GM18867 (cell line): ENCODE results near the gene INPP5F.
"Not testable (repeated sequence)": the region's sequence is repeated elsewhere in the genome, so short reads cannot be mapped to it uniquely, and the experiment has no call there.

Experiments used
- ATAC-seq: cut with Tn5 transposase; IDR thresholded peaks from one replicate; pipeline ENCODE4 v1.9.1; 2021; ENCODE audit warnings: mild to moderate bottlenecking, moderate library complexity; ENCODE audit not compliant: unreplicated experiment

The INPP5F gene

DNA sequence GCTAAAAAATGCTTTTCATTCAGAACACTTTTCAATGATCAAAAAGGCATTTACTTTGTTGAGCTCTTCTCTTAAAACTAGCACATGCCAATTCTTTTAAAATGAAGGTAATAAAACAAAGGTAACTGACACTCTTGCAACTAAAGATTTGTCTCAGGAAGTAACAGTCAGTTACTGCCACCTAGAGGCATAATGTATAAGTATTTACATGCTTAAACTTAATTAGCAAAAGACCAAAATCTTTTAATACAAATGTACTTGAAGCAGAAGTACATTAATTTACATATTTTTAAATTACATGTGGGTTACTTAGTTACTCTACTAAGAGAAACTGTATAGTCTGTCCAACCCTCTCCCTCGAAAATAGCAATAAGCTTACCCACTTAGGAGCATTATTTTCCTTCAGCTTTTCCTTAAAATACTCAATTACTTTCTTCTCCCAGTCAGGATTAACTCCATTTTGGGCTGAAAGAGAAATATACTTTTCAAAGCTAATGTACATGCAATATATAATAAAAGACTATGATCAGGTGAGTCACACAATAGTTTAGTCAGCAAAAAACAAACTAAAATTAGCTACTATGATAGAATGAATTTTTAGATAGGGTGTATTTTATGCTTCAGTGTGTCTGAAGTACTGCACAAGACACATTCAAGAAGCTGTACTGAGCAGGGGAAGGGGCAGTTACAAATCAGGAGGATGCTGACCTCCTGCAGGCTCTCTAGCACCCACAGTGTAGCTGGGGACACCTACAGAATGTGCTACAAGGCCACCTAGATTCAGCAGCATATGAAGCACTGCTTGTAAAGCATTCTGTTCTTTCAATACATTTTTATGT is 133.8 kb downstream of the INPP5F start:
- ATAC-seq: no peak

DNA sequence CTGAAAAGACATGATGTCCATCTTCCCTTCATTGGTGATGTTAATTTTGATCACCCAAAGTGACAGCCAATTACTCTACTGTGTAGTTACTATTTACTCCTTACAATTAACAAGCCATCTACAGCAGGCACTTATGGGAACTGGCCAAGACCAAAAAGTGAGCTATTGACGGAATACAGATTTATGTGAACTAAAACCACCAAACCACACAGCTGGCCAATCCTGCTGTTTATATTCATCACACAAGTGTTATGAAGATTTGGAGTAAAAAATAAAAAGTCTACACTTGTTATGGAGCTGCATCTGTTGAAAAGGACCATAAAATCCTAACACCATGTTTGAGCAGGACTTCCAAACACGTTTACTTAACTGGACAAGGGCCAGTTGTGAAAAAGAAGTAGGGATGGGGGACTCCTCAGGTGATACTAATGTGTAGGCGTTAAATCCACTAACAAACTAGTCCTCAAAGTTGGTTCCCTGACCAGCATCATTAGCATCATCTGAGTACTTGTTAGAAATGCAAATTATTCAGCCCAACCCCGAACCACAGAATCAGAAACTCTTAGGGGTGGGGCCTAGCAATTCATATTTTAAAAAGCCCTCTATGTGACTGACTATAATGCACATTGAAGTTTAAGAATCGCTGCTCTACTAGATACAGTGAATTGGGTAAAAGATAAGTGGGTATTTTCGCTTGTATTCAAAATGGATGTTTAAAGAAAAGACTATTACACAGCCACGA is 135.2 kb downstream of the INPP5F start:
- ATAC-seq: peak; percentile 66

DNA sequence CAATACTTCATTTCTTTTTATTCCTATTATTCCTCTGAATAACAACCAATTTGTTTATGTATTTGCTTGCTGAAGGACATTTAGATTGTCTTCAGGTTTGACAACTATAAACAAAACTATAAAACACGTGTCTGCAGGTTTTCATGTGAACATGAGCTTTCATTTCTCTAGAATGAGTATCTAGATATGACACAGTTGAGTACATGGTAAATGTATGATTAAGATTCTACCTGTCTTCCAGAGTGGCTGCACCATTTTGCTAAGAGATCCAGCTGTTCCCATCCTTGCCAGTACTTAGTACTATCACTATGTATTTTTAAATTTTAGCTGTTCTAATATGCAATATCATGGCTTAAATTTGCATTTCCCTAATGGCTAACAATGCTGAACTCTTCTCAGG is 136.7 kb downstream of the INPP5F start:
- ATAC-seq: no peak

- no peak for ATAC-seq
These were observed 138.2 kb downstream of the INPP5F start for GRCh38 chr10:119863951-119864565.

DNA sequence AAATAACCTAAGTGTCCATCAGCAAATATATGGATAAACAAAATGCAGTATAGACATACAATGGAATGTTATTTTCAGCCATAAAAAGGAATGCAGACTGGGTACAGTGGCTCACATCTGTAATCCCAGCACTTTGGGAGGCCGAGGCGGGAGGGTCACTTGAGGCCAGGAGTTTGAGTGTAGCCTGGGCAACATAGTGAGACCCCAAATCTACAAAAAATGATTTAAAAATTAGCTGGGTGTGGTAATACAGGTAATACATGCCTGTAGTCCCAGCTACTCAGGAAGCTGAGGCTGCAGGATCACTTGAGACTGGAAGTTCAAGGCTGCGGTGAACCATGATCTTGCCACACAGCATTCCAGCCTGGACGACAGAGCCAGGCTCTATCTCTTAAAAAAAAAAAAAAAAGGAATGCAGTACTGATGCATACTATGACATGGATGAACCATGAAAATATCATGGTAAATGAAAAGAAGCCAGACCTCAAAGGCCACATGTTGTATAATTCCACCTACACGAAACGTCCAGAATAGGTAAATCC is 139.9 kb downstream of the INPP5F start:
- ATAC-seq: no peak

DNA sequence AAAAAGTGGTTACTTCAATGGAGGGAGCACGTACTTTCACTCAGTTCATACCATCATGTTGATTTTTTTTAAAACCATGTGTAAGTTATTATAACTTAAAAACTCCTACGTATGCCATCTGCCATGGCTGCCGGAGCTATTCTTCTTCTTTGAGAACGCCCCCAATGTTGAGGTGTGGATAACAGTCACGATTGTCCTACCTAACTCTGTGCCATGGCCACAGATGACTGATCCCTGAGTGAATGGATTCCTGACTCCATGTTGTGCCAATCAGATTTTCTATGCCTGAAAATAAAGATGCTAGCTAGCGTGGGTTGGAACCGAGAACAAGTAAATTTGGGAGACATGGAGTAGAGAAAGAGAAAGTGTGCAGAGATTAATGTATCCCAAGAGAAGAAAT is 141.5 kb downstream of the INPP5F start:
- ATAC-seq: no peak

DNA sequence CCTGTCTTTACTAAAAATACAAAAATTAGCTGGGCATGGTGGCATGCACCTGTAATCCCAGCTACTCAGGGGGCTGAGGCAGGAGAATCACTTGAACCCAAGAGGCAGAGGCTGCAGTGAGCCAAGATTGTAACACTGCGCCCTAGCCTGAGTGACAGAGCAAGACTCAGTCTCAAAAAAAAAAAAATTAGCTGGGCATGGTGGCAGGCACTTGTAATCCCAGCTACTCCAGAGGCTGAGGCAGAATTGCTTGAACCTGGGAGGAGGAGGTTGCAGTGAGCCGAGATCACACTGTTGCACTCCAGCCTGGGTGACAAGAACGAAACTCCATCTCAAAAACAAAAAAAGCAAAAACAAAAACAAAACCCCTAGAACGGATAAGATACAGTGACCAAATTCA is 143.5 kb downstream of the INPP5F start:
- ATAC-seq: not testable (repeated sequence)

- peak; percentile 37 for ATAC-seq
These were observed 146.2 kb downstream of the INPP5F start for GRCh38 chr10:119871881-119872609.

DNA sequence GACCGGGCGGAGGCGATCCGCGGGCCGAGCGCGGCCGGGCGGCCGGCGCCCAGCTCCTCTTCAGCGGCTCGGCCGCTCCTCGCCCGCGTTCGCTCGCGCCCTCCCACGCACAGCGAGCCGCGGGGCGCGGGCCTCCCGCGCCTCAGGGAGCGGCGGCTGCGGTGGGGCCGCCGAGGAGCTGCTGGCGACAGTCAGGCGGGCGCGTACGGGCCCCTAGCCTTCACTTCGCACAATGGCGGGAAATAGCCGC is 146.7 kb downstream of the INPP5F start, which contains the start of gene MCMBP:
TSS of gene MCMBP (minus strand) at position 234 of the 250 bp plus-strand sequence. CDS start 259 bp downstream, outside the sequence.
- ATAC-seq: no peak

DNA sequence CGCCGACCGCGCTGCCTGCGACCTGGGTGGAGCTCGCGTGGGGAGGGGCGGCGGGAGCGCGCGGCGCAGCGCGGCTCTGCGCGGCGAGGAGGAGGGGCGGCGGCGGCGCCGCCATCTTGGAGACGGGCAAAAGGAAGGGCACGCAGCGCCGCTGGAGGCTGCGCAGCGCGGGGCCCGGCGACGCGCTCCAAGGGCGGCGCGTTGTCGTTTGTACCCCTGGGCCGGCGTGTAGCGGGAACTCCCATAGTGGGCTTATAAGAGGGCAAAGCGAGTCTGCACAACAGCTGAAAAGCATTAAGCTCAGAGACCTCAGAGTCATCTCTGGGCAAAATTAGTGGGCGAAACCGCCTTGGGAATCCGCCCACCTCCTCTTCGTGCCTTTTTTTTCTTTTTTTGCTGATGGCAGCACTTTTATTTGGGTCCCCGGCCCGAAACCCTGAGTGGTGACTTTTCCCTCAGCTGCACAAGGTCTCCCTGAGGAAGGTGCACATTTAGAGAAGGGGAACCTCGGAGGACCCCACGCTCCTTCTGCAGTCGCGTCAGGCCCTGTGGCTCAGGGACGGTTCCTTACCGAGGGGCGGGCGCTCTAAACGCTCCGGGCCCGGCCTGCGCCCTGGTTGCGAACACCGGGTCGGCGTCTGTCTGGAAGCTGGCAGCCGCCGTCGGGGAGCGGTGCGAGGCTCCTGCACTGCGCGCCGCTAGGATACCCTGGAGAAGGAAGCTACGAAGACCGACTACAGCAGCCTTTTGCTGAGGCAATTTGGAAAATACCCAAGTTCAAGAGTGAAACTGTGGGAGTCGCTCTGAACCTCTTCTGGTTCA is 147.2 kb downstream of the INPP5F start:
- peak; percentile 90 for ATAC-seq

DNA sequence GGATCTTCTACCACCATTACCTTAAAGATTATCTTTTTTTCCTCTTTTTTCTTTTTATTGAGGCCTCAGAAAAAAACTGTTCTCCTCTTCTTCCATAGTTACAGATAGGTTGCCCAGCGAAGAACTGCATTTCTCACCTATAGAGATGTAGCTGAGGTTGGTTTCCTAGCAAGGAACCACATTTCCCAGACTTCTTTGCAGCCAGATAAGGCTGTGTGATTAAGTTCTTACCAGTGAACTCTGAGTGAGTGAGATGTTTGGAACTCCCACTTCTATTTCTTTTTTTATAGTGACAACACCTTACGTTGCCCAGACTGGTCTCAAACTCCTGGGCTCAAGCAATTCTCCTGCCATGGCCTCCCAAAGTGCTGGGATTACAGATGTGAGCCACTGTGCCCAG is 152.7 kb downstream of the INPP5F start:
- ATAC-seq: no peak
